PC-3 (cell line): ENCODE data around the gene NPSR1.

Experiments used
- CTCF ChIP-seq: fragments of 300-600 bp; sonication (generic); conservative IDR thresholded peaks from 2 replicates; pipeline ENCODE4 v1.5.1; 2017; ENCODE audit warnings: antibody characterized with exemption, low read depth, mild to moderate bottlenecking, low read length
- EZH2 ChIP-seq: fragments of 300-600 bp; sonication (generic); IDR thresholded peaks from one replicate; pipeline ENCODE4 v1.6.1; 2017; ENCODE audit warnings: antibody characterized with exemption, mild to moderate bottlenecking, low read length; ENCODE audit not compliant: unreplicated experiment
- EZH2phosphoT487 ChIP-seq: fragments of 300-600 bp; sonication (generic); IDR thresholded peaks from 2 replicates; pipeline ENCODE4 v1.6.1; 2018; ENCODE audit warnings: mild to moderate bottlenecking, antibody characterized with exemption, low read length, borderline replicate concordance

DNA sequence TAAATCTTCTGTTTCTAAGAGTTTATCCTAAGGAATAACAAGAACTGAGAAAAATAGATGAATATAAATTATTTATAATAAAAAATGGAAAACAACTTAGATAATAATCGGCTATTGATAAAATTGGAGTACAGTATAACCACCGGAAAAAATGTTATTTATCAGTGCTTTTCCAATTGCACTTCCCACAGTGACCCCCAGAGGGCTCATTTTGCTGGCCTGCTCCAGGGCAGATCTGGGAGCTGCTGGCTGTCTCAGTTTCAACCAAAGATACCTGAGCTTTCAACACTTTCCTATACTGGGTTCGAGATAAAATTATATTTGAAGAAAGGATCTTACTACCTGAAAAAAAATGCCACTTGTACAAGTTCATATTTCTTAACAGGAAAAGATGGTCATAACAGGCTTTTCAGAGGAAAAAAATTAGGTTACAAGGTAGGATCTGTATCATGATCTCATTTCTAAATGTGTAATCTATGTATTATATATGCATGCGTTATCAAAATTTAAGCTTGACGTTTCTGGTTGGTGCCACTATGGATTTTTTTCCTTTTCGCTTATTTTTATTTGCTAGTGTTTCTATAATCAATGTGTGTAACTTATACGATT is 165.7 kb downstream of the NPSR1 start:
- TF ChIP-seq CTCF (peak; percentile 79), EZH2 (no peak), EZH2phosphoT487 (no peak)
